ENCODE measurements around the gene ALOX15.

GRCh38 chr17:4610656-4611055 is 30.8 kb downstream of the ALOX15 start:
- no peak for TF ChIP-seq TCF12 (IDR thresholded peaks at IDR 0.05; ENCODE audit: low read depth, low read length)
- TF ChIP-seq CHD1 (IDR thresholded peaks at IDR 0.05; ENCODE audit: low read depth, low read length), result no peak
- TF ChIP-seq GABPA (IDR thresholded peaks at IDR 0.05; ENCODE audit: low read depth), result no peak
- TF ChIP-seq CHD4 (IDR thresholded peaks at IDR 0.05), result no peak
- TF ChIP-seq, protein P1, sequence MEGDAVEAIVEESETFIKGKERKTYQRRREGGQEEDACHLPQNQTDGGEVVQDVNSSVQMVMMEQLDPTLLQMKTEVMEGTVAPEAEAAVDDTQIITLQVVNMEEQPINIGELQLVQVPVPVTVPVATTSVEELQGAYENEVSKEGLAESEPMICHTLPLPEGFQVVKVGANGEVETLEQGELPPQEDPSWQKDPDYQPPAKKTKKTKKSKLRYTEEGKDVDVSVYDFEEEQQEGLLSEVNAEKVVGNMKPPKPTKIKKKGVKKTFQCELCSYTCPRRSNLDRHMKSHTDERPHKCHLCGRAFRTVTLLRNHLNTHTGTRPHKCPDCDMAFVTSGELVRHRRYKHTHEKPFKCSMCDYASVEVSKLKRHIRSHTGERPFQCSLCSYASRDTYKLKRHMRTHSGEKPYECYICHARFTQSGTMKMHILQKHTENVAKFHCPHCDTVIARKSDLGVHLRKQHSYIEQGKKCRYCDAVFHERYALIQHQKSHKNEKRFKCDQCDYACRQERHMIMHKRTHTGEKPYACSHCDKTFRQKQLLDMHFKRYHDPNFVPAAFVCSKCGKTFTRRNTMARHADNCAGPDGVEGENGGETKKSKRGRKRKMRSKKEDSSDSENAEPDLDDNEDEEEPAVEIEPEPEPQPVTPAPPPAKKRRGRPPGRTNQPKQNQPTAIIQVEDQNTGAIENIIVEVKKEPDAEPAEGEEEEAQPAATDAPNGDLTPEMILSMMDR (IDR thresholded peaks at IDR 0.05 in 2 of 3, conservative IDR thresholded peaks at IDR 0.05 in 1 of 3; ENCODE audit: control insufficient read depth in 2 of 3, extremely low read depth in 1 of 3, insufficient read depth in 1 of 3, low read depth in 3 of 3, low read length in 3 of 3), result no peak
- no peak for TF ChIP-seq POLR2AphosphoS5 (IDR thresholded peaks at IDR 0.05; ENCODE audit: low read length)
- no peak for TF ChIP-seq EP300 (IDR thresholded peaks at IDR 0.05; ENCODE audit: borderline replicate concordance in 1 of 2, control insufficient read depth in 1 of 2, low read depth in 2 of 2, low read length in 2 of 2)
- TF ChIP-seq TBL1XR1 (IDR thresholded peaks at IDR 0.05; ENCODE audit: low read depth, low read length), result no peak
- no peak for TF ChIP-seq EZH2 (IDR thresholded peaks at IDR 0.05; ENCODE audit: borderline replicate concordance, control insufficient read depth, low read depth, low read length)
- no peak for TF ChIP-seq PML (IDR thresholded peaks at IDR 0.05; ENCODE audit: low read length)
- no peak for TF ChIP-seq RAD21 (IDR thresholded peaks at IDR 0.05; ENCODE audit: insufficient read depth, low read depth, low read length)
- no peak for TF ChIP-seq ESRRA (IDR thresholded peaks at IDR 0.05; ENCODE audit: low read length)
- TF ChIP-seq USF2 (IDR thresholded peaks at IDR 0.05; ENCODE audit: borderline replicate concordance, low read depth, low read length), result no peak
- TF ChIP-seq SIN3A (IDR thresholded peaks at IDR 0.05; ENCODE audit: low read depth, low read length), result no peak
